Hematopoietic multipotent progenitor cell treated with erythropoietin and hydrocortisone succinate and interleukin-3 and kit ligand, for 17 days (in vitro differentiated cells): Measurements from ENCODE around the gene CPA3.

Source experiments
- DNase-seq: peaks from one replicate; pipeline ENCODE4 v3.0.0-alpha.2; 2015; ENCODE audit warnings: low spot score

Gene CPA3

GRCh38 chr3:148922467-148922866 is 57.4 kb downstream of the CPA3 start:
- no peak for DNase-seq

GRCh38 chr3:148923592-148923991 is 58.5 kb downstream of the CPA3 start:
- DNase-seq, result no peak

- DNase-seq, result no peak
Measured at GRCh38 chr3:148924562-148924961, 59.5 kb downstream of the CPA3 start.

GRCh38 chr3:148925845-148926244 is 60.7 kb downstream of the CPA3 start:
- no peak for DNase-seq

- no peak for DNase-seq
Measured at GRCh38 chr3:148930752-148931151, 65.7 kb downstream of the CPA3 start.

GRCh38 chr3:148931574-148931973 is 66.5 kb downstream of the CPA3 start:
- DNase-seq, result no peak

GRCh38 chr3:148932972-148933371 is 67.9 kb downstream of the CPA3 start:
- DNase-seq, result no peak

GRCh38 chr3:148937467-148938255 is 72.6 kb downstream of the CPA3 start:
- no peak for DNase-seq

GRCh38 chr3:148938306-148938705 is 73.2 kb downstream of the CPA3 start:
- DNase-seq, result no peak

- DNase-seq, result no peak
Measured at GRCh38 chr3:148938936-148939335, 73.8 kb downstream of the CPA3 start.

GRCh38 chr3:148940983-148941382 is 75.9 kb downstream of the CPA3 start:
- DNase-seq, result no peak

- peak; percentile 83 for DNase-seq
Measured at GRCh38 chr3:148943506-148944205, 78.6 kb downstream of the CPA3 start.

GRCh38 chr3:148945116-148945515 is 80.0 kb downstream of the CPA3 start:
- DNase-seq, result no peak
